H1 (cell line): ENCODE results near the gene RNF214. TPM values are rescaled to one million over a fixed set of nuclear protein-coding genes. Genes with fewer than 3 reads are reported as not detected.

ENCODE experiments used
- polyA plus RNA-seq, 7 experiments: library from polyadenylated mRNA; depleted of rRNA in 3 of 7; stranded (reverse) in 5 of 7; unstranded in 2 of 7; fragments of >200 nt in 5 of 7; fragments of 200-250 nt in 2 of 7; gene quantifications; 1 replicate in 5 of 7; 2 replicates in 1 of 7; 4 replicates in 1 of 7; pipeline versions ENCODE4 v1.2.1 to v1.2.3, GENCODE V29; 2011 to 2013; ENCODE audit warnings: missing spikeins in 2 of 7, mixed read lengths in 2 of 7
- total RNA-seq: library from RNA; stranded (reverse); fragmentation: NEBNext Ultra II Directional; extraction: Animal tissue kit (Norgen Biotek cat#: 25700); gene quantifications from 2 replicates; pipeline ENCODE4 v1.2.1, GENCODE V29; 2021
- TF ChIP-seq, protein P1 (sequence below), 3 experiments: IDR thresholded peaks; 1 replicate in 2 of 3; 2 replicates in 1 of 3; pipeline versions ENCODE4 v1.5.1 to v1.6.1; 2011; ENCODE audit warnings: low read length in 3 of 3, mild to moderate bottlenecking in 3 of 3, inconsistent platforms in 2 of 3, low read depth in 1 of 3, moderate library complexity in 1 of 3; ENCODE audit not compliant: insufficient read depth in 1 of 3; ENCODE audit errors: control extremely low read depth in 1 of 3

RNF214 gene
- total and polyA plus RNA-seq, 2 of the 8 experiments (the other 6 are each of a cell fraction or from before 2014, with no cell fraction given): 34.9 to 35.6 TPM

DNA sequence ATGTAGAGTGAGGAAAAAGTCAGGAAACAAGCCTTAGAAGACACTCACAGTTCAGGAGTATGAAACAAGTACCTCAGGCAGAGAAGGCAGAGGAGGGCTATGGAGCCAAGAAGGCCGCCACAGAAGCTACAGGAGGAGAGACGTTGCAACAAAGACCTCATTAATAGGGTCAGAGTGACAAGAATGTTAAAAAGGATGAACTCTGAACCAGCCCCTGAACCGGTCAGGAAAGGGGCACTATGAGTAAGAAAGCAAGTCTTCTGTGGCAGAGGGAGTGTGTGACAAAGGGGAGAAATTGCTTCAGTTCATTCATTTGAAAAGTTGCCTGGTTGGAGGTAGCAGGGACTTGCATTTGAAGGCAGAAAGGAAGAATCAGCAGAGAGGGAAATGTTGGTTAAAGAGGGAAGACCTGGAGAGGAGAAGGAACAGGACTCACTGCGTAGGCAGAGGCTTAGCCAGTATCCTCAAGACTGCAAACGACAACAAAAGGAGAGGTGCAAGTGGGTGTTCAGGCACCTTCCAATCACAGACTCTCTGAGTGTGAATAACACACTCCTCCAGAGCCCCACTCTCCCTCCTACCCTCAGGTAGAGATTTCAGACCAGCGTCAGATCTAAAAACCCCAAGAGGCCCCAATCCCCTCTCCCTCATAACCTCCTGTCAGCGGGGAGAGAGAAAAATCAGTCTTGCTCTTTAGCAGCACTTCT, 17.9 kb upstream of the RNF214 start (continued):
- TF ChIP-seq, protein P1, sequence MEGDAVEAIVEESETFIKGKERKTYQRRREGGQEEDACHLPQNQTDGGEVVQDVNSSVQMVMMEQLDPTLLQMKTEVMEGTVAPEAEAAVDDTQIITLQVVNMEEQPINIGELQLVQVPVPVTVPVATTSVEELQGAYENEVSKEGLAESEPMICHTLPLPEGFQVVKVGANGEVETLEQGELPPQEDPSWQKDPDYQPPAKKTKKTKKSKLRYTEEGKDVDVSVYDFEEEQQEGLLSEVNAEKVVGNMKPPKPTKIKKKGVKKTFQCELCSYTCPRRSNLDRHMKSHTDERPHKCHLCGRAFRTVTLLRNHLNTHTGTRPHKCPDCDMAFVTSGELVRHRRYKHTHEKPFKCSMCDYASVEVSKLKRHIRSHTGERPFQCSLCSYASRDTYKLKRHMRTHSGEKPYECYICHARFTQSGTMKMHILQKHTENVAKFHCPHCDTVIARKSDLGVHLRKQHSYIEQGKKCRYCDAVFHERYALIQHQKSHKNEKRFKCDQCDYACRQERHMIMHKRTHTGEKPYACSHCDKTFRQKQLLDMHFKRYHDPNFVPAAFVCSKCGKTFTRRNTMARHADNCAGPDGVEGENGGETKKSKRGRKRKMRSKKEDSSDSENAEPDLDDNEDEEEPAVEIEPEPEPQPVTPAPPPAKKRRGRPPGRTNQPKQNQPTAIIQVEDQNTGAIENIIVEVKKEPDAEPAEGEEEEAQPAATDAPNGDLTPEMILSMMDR (IDR thresholded peaks at IDR 0.05; ENCODE audit: control extremely low read depth in 1 of 3, insufficient read depth in 1 of 3, low read depth in 1 of 3, low read length in 3 of 3): no peak
